HG02642 (cell line): Measurements from ENCODE around the gene SEPHS2.

Experiments used
- ATAC-seq: cut with Tn5 transposase; IDR thresholded peaks from one replicate; pipeline ENCODE4 v1.9.1; 2021; ENCODE audit warnings: mild to moderate bottlenecking; ENCODE audit not compliant: unreplicated experiment, poor library complexity

The SEPHS2 gene

GRCh38 chr16:30434852-30435251 lies 10.8 kb downstream of the SEPHS2 start:
- no peak for ATAC-seq

DNA sequence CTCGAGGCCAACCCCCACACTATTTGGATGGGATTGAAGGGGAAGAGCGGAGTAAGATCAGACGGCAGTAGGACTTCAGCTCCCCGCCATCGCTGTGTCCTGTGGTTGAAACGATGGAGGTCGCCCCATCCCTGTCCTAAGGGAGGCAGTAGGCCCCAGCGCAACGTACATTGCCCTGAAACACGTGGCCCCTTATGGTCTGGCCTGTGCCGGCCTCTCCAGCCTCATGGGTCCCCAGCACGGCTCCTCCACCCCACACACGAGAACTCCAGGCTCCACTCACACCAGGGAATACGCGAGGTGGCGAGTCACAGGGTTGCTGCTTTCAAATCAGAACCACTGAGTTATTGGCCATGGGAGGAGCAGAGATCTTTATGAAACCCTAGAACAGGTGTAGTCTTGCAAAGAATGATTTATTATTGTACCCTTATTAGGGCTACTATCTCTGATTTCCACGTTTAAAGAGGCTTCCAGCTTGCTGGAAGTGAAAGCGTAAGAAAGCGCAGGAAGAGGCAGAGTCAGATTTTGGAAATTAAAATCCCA lies 15.2 kb downstream of the SEPHS2 start:
- ATAC-seq = no peak

DNA sequence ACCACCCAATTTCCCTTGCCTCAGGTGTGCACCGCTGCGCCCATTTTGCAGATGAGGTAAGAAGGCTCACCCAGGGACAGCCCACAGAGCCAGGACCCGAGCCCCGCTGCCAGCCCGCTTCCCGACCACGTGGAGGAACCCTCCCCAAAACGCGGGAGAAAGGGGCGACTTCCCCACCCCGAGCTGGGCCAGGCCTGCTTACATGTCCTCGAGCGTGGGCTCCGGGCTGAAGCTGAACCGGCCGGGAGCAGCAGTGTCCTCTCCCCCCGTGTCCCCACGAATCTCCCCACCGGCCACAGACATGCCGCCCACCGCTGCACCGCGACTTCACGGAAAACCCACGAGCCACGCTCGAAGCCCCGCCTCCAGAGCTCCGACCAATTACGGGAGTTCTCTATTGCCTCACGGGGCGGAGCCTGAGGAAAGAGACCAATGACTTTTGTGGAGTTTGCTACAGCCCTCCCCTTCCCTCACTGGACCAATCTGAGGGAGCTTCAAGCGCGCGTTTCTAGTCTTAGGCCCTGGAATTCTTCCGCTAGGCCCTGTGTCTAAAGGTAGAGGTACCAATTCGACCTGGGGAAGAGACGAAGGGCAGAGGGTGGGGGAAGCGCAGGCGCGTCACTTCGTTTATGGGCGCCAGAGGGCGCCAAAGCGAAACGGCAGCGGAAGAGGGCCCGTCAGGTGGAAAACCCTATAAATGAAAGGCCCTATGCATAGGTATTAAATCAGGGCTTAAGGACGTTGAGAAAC lies 15.8 kb downstream of the SEPHS2 start, which contains the start of gene DCTPP1:
TSS of gene DCTPP1 (minus strand) at position 353 of the 750 bp plus-strand sequence. CDS start at position 303, 50 bp downstream.
- peak; percentile 96 for ATAC-seq

DNA sequence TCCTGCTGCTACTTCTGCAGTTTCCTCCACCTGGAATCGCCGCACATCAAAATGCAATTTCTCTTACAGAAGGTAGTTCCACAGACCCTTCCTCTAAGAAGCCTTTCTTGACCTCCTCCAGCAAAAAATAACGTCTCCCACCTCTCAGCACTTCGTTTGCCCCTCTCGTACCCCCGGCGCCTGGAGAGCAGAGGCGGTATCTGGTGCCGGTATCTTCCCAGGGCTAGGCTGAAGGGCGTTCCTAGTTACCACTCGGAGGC lies 16.3 kb downstream of the SEPHS2 start:
- peak; percentile 8 for ATAC-seq

DNA sequence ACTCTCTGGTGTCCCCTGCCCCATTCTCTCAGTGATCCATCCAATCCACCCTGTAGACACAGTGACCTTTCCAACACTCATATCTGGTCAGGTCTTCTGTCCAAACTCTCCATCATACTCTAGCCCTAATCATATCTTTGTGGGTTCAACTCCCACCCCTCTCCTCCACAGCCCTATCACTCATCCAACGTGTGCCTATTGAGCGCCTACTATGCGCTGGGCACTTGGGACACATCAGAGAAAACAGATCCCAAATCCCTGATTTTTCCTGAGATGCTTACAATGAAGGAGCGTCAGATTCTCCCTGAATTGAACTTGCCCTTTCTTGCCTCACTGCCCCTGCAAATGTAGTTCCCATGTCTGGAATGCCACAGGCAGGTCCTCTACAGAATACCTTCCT lies 17.6 kb downstream of the SEPHS2 start:
- ATAC-seq = no peak

- no peak for ATAC-seq
Measured at GRCh38 chr16:30421010-30421409, 24.7 kb downstream of the SEPHS2 start.

GRCh38 chr16:30418350-30419181 lies 27.1 kb downstream of the SEPHS2 start:
- ATAC-seq = no peak

DNA sequence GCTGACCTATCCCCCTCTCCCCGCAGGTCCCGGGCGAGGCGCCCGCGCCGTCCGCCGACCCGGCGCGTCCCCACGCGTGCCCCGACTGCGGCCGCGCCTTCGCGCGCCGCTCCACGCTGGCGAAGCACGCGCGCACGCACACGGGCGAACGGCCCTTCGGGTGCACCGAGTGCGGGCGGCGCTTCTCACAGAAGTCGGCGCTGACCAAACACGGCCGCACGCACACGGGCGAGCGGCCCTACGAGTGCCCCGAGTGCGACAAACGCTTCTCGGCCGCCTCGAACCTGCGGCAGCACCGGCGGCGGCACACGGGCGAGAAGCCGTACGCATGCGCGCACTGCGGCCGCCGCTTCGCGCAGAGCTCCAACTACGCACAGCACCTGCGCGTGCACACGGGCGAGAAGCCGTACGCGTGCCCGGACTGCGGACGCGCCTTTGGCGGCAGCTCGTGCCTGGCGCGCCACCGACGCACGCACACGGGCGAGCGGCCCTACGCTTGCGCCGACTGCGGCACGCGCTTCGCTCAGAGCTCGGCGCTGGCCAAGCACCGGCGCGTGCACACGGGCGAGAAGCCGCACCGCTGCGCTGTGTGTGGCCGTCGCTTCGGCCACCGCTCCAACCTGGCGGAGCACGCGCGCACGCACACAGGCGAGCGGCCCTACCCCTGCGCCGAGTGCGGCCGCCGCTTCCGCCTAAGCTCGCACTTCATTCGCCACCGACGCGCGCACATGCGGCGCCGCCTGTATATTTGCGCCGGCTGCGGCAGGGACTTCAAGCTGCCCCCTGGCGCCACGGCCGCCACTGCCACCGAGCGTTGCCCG lies 27.9 kb downstream of the SEPHS2 start:
- peak; percentile 84 for ATAC-seq

DNA sequence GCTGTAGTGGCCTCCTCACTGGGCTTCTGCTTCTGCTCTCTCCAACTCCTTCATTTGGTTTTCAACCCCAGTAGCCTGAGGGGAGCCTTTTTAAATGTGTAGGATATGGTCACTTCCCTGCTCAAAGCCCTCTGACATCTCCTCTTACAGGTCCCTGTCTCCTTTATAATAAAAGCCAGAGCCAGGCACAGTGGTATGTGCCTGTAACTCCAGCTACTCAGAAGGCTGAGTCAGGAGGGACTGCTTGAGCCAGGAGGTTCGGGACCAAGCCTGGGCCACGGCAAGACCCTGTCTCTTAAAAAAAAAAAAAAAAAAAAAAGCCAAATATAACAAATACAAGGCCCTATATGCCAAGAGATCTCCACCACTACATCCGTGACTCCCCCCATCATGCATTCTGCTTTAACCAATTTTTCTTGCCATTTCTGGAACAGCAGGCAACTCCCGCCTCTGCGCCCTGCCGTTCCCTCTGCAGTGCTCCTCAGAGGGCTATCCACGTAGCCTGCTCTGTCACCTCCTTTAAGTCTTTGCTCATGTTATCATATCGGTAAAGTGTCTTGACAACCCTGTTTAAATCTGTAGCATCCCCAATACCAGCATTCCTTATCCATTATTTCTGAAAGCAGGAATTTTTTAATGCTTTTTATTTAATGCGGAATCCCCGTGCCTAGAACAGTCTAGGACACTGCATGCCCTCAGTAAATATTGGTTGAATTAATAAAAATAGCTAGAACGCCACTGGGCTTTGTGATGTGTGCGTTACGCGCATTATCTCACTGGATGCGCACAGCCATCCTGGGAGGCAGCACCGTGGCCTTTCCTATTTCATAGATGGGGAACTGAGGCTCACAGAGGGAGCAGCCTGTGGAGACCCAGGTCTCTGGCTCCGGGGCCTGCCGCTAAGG lies 28.8 kb downstream of the SEPHS2 start:
- no peak for ATAC-seq

DNA sequence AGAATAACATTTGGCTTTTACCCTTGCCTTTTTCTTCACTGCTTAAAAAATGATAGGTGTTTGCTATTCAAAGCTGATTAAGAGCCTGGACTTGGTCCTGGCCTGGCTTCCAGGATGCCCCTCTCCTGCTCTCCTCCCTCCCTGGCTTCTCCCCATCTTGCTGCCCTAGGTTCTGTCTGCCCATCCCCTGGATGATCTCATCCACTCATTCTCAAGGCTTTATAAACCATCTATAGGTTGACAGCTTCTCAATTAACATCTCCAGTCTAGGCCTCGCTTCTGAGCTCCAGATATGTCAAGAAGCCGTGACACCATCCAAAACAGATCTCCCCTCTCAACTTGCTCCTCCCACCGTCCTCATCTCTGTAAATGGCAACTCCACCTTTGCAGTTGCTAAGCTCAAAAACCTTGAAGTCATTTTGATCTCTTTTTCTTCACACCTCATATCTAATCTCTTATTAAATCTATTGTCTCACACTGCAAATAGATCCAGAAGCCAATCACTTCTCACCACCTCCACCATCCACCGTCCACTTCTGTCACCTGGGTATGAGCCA lies 29.5 kb downstream of the SEPHS2 start:
- ATAC-seq = no peak

DNA sequence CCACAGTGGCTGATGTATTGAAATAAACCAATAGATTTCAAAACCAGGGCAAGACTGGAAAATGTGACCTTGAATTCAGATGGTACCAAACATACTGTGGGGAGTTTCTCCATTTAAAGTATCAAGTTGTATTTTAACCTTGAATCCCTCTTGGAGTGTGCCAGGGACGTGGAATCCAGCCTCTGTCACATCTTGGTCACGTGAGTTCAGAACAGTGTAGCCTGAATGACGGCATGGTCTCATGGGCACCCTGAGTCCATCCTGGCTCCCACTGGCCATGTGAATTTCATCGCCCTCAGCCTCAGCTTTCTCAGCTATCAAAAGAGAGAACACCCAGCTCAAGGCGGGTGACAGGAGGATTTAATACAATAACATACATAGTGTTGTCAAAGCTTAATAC lies 31.5 kb downstream of the SEPHS2 start:
- ATAC-seq = no peak

DNA sequence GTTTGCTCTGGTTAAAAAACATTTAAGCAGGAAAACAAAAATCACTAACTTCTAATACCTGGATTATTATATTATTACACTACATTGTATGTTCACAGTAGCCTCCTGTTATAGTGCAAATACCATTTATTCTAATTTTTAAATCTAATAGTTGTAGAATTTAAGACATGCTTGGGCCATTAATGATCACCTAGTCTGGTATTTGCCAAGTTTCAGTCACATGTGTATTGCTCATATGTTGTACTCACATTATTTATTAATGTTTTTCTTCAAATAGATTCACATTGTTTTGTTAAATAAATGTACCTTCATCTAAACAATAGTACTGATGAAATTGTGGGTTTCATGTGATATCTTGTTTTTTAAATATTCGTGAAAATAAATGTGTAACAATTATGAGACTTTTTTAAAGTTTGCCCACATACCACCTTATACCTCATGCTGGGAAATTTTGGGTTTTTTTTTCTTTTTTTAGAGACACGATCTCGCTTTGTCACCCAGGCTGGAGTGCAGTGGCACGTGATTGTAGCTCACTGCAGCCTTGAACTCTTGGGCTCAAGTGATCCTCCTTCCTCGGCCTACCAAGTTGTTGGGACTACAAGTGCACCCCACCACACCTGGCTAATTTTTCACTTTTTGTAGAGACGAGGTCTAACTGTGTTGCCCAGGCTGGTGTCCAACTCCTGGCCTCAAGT lies 32.4 kb downstream of the SEPHS2 start:
- ATAC-seq = no peak

- peak; percentile 46 for ATAC-seq
Measured at GRCh38 chr16:30409125-30410060, 36.3 kb downstream of the SEPHS2 start.

- no peak for ATAC-seq
Measured at GRCh38 chr16:30407804-30408534, 37.7 kb downstream of the SEPHS2 start.

- peak; percentile 85 for ATAC-seq
Measured at GRCh38 chr16:30407102-30407803, 38.4 kb downstream of the SEPHS2 start, which contains the start of gene ZNF771. TSS of gene ZNF771 (plus strand) at chr16:30407606. CDS start at chr16:30408054, 448 bp downstream.

- ATAC-seq = peak; percentile 6
Measured at GRCh38 chr16:30406795-30407101, 38.9 kb downstream of the SEPHS2 start.
